Neural progenitor cell (in vitro differentiated cells): Measurements from ENCODE around the gene ZNF512B. TPM values are rescaled to one million over a fixed set of nuclear protein-coding genes. Genes with fewer than 3 reads are reported as not detected.

Source experiments
- DNase-seq: peaks from one replicate; pipeline ENCODE4 v3.0.0-alpha.2; 2016; ENCODE audit warnings: low spot score
- H2AFZ ChIP-seq: fragments of 200-600 bp; sonication (generic); replicated peaks from 2 replicates; pipeline ENCODE4 v1.6.1; 2016; ENCODE audit warnings: antibody characterized with exemption
- H3F3A ChIP-seq: fragments of 200-600 bp; sonication (generic); 2 replicates; pipeline ENCODE4 v1.6.1; 2016; ENCODE audit warnings: antibody characterized with exemption, low read depth
- H3K27ac ChIP-seq: fragments of 200-600 bp; sonication (generic); 2 replicates; pipeline ENCODE4 v1.5.1; 2016; ENCODE audit warnings: mild to moderate bottlenecking
- H3K27me3 ChIP-seq: fragments of 200-600 bp; sonication (generic); 2 replicates; pipeline ENCODE4 v1.6.1; 2016; ENCODE audit warnings: mild to moderate bottlenecking, moderate library complexity
- H3K36me3 ChIP-seq: fragments of 200-600 bp; sonication (generic); 2 replicates; pipeline ENCODE4 v1.5.1; 2016
- H3K4me1 ChIP-seq: fragments of 200-600 bp; sonication (generic); 2 replicates; pipeline ENCODE4 v1.6.1; 2016; ENCODE audit warnings: mixed run types
- H3K4me2 ChIP-seq: fragments of 200-600 bp; sonication (generic); 2 replicates; pipeline ENCODE4 v1.6.1; 2016
- H3K4me3 ChIP-seq: fragments of 200-600 bp; sonication (generic); 2 replicates; pipeline ENCODE4 v1.5.1; 2016
- H3K79me2 ChIP-seq: fragments of 200-600 bp; sonication (generic); 2 replicates; pipeline ENCODE4 v1.6.1; 2016; ENCODE audit warnings: low read depth
- H3K9ac ChIP-seq: fragments of 200-600 bp; sonication (generic); 2 replicates; pipeline ENCODE4 v1.6.1; 2016
- H3K9me3 ChIP-seq: fragments of 200-600 bp; sonication (generic); 2 replicates; pipeline ENCODE4 v1.5.1; 2016; ENCODE audit warnings: low read depth
- H4K20me1 ChIP-seq: fragments of 200-600 bp; sonication (generic); 2 replicates; pipeline ENCODE4 v1.6.1; 2016; ENCODE audit warnings: low read depth
- H3K27ac Mint-ChIP-seq: 3 replicates; pipeline ENCODE4 v1.8.0; 2021; ENCODE audit warnings: mixed read lengths
- H3K27me3 Mint-ChIP-seq: 2 replicates; pipeline ENCODE4 v1.8.0; 2022; ENCODE audit warnings: low read depth, mild to moderate bottlenecking, inconsistent platforms, moderate library complexity, mixed read lengths; ENCODE audit not compliant: insufficient read depth
- H3K36me3 Mint-ChIP-seq: 3 replicates; pipeline ENCODE4 v1.8.0; 2021; ENCODE audit warnings: mixed read lengths
- H3K4me1 Mint-ChIP-seq: 3 replicates; pipeline ENCODE4 v1.8.0; 2021; ENCODE audit warnings: mixed read lengths
- H3K4me3 Mint-ChIP-seq: 3 replicates; pipeline ENCODE4 v1.8.0; 2021; ENCODE audit warnings: mild to moderate bottlenecking, moderate library complexity, mixed read lengths
- H3K9me3 Mint-ChIP-seq: 3 replicates; pipeline ENCODE4 v1.8.0; 2020; ENCODE audit warnings: mixed read lengths
- EZH2 ChIP-seq: fragments of 200-600 bp; sonication (generic); IDR thresholded peaks from 2 replicates; pipeline ENCODE4 v1.6.1; 2017; ENCODE audit warnings: antibody characterized with exemption, mild to moderate bottlenecking, moderate library complexity
- EZH2phosphoT487 ChIP-seq: fragments of 200-600 bp; sonication (generic); IDR thresholded peaks from 2 replicates; pipeline ENCODE4 v1.6.1; 2017; ENCODE audit warnings: antibody characterized with exemption
- total RNA-seq: library from RNA; depleted of rRNA; stranded (reverse); fragments of >200 nt; gene quantifications from 2 replicates; pipeline ENCODE4 v1.2.3, GENCODE V29; 2015; ENCODE audit warnings: low replicate concordance
- TF ChIP-seq, protein P1 (sequence below): fragments of 200-600 bp; sonication (generic); IDR thresholded peaks from 2 replicates; pipeline ENCODE4 v1.5.1; 2017; ENCODE audit warnings: antibody characterized with exemption, mild to moderate bottlenecking

The ZNF512B gene
- total RNA-seq, 1 donor from 2014 or later, result 2.9 TPM

DNA sequence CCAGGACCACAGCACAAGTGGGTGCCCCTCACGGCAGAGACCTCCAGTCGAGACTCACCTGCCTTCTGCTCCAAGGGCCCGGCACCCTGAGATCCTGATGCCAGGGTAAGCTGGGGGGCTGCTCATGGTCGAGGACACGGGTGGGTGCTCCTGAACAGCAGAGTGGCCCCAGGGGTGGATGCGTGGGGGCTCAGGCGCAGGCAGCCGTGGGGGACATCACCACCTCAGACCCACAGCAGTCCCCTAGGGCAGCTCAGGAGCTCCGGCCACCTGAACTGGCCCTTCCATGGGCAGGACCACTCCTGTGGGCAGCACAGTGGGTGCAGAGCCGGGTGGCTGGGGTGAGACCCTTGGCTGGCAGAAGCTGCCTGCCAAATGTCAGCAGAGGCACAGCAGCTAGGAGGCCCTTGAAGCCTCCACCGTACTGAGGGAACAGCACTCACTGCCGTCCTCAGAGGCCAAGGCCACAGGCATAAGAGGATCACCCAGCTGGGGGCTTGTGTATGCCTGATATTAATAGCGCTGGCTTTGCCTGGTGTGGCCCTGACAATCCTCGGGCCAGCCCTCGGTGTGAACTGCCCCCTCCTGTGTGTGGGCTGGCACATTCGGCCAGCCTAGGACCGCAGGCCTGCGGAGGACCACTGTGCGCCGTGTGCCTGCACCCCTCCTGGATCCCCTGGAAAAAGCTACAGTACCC, 18.9 kb downstream of the ZNF512B start:
- Histone ChIP-seq H3K9me3 (no peaks in the 10 kb centered on the region), H3F3A (peaks cover 24% of the 10 kb centered on the region), H2AFZ (no peak overlapping the region), H3K4me3 (no peak overlapping the region), H3K27me3 (no peaks in the 10 kb centered on the region), H3K27ac (no peak overlapping the region), H3K4me2 (no peak overlapping the region), H3K4me1 (peaks cover 18% of the 10 kb centered on the region), H3K36me3 (no peaks in the 10 kb centered on the region), H3K79me2 (peaks cover 81% of the 10 kb centered on the region), H3K9ac (no peak overlapping the region), H4K20me1 (peaks cover 88% of the 10 kb centered on the region)
- no peak overlapping the region for H3K4me3 Mint-ChIP-seq
- no peaks in the 10 kb centered on the region for H3K9me3 Mint-ChIP-seq
- TF ChIP-seq, protein P1, sequence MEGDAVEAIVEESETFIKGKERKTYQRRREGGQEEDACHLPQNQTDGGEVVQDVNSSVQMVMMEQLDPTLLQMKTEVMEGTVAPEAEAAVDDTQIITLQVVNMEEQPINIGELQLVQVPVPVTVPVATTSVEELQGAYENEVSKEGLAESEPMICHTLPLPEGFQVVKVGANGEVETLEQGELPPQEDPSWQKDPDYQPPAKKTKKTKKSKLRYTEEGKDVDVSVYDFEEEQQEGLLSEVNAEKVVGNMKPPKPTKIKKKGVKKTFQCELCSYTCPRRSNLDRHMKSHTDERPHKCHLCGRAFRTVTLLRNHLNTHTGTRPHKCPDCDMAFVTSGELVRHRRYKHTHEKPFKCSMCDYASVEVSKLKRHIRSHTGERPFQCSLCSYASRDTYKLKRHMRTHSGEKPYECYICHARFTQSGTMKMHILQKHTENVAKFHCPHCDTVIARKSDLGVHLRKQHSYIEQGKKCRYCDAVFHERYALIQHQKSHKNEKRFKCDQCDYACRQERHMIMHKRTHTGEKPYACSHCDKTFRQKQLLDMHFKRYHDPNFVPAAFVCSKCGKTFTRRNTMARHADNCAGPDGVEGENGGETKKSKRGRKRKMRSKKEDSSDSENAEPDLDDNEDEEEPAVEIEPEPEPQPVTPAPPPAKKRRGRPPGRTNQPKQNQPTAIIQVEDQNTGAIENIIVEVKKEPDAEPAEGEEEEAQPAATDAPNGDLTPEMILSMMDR, result no peak
- TF ChIP-seq EZH2 (no peak), EZH2phosphoT487 (no peak)
- H3K4me1 Mint-ChIP-seq, result peaks cover 32% of the 10 kb centered on the region
- peaks cover 3% of the 10 kb centered on the region for H3K36me3 Mint-ChIP-seq
- peaks cover 9% of the 10 kb centered on the region for H3K27me3 Mint-ChIP-seq
- no peak overlapping the region for H3K27ac Mint-ChIP-seq
- no peak for DNase-seq

DNA sequence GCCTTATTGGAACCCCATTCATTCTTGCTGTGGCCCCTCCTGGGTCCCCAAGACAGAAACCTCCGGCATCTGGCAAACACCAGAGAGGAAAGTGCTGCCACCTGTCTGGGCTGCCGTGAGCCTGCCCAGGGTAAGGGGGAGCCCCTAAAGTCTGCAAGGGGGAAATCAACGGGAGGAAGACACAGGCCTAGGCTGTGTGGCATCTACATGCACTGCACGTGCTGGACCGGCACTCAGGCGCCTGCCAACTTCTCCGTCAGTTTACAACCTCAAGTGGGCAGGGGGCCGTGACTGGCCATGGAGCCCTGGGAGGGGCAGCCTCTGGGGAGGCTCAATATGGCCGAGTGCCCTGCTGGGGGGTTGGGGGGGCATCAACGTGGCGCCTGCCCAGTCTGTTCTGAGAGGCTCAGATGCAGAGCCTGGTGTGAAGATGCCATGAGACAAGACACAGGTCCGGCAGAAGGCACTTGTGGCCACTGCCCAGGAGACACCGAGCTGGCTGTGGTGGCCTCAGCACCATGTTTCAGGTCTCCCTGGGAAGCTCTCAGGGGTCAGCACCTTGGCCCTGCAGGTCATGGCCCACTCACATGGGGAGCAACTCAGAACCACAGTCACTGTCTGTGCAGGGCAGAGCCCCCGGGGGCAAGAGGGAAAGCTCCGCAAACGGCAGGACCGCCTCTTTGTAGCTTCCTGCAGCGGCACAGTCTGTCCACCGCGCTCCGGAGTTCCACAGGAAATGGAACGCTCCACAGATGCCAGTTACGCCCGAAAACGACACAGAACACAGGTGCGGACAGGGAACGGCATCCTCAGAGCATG, 21.9 kb downstream of the ZNF512B start:
- no peak overlapping the region for H2AFZ ChIP-seq
- no peak overlapping the region for H3K9ac ChIP-seq
- H3K36me3 ChIP-seq, result no peaks in the 10 kb centered on the region
- no peak overlapping the region for H3K4me2 ChIP-seq
- no peak for DNase-seq
- peaks cover 51% of the 10 kb centered on the region for H3K79me2 ChIP-seq
- peaks cover 68% of the 10 kb centered on the region for H4K20me1 ChIP-seq
- TF ChIP-seq EZH2 (no peak), EZH2phosphoT487 (no peak)
- TF ChIP-seq, protein P1, result no peak
- Mint-ChIP-seq H3K36me3 (no peaks in the 10 kb centered on the region), H3K9me3 (no peaks in the 10 kb centered on the region), H3K4me3 (no peak overlapping the region), H3K27ac (peak overlapping the region; percentile 50), H3K4me1 (peaks cover 18% of the 10 kb centered on the region), H3K27me3 (peaks cover 15% of the 10 kb centered on the region)
- no peak overlapping the region for H3K4me3 ChIP-seq
- H3K27me3 ChIP-seq, result no peaks in the 10 kb centered on the region
- H3K27ac ChIP-seq, result no peak overlapping the region
- H3F3A ChIP-seq, result peaks cover 18% of the 10 kb centered on the region
- H3K4me1 ChIP-seq, result peaks cover 13% of the 10 kb centered on the region
- no peaks in the 10 kb centered on the region for H3K9me3 ChIP-seq

DNA sequence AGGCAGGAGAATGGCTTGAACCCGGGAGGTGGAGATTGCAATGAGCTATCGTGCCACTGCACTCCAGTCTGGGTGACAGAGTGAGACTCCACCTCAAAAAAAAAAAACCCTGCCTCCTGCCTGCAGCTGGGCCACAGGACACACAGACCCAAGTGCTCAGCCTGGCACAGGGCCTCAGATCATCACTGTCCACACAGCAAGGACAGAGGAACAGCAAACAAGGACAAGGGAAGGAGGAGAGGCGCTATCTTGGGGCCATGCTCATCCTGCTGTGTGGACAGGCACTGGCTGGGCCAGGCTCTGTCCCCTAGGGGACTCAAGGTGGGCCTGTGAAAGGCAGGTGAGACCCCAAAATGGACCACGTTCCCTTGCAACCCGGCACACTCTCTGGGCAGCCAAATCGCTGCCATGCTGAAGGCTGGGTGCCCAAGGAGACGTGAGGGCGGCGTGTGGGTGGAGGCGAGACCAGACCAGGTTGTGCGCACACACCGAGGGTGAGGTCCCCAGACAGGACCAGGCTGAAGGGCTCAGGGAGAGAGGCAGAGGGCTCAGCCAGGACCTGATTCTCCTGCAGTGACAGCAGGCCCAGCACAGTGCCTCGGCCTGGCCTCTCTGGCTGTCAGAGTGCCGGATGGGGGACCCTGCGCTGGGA, 22.6 kb downstream of the ZNF512B start:
- Histone ChIP-seq H3K9ac (no peak overlapping the region), H3K79me2 (peaks cover 43% of the 10 kb centered on the region), H2AFZ (no peak overlapping the region), H3K27ac (no peak overlapping the region), H3K27me3 (no peaks in the 10 kb centered on the region), H3F3A (peaks cover 24% of the 10 kb centered on the region), H3K4me1 (peaks cover 13% of the 10 kb centered on the region), H3K4me2 (no peak overlapping the region), H4K20me1 (peaks cover 67% of the 10 kb centered on the region), H3K36me3 (no peaks in the 10 kb centered on the region), H3K9me3 (no peaks in the 10 kb centered on the region), H3K4me3 (no peak overlapping the region)
- peak overlapping the region; percentile 57 for H3K27ac Mint-ChIP-seq
- TF ChIP-seq EZH2phosphoT487 (no peak), EZH2 (no peak)
- TF ChIP-seq, protein P1, result no peak
- peaks cover 15% of the 10 kb centered on the region for H3K27me3 Mint-ChIP-seq
- no peak for DNase-seq
- no peaks in the 10 kb centered on the region for H3K9me3 Mint-ChIP-seq
- H3K4me3 Mint-ChIP-seq, result no peak overlapping the region
- peaks cover 20% of the 10 kb centered on the region for H3K4me1 Mint-ChIP-seq
- H3K36me3 Mint-ChIP-seq, result no peaks in the 10 kb centered on the region
